ENCODE results near the gene ARPC2.

ARPC2 gene

DNA sequence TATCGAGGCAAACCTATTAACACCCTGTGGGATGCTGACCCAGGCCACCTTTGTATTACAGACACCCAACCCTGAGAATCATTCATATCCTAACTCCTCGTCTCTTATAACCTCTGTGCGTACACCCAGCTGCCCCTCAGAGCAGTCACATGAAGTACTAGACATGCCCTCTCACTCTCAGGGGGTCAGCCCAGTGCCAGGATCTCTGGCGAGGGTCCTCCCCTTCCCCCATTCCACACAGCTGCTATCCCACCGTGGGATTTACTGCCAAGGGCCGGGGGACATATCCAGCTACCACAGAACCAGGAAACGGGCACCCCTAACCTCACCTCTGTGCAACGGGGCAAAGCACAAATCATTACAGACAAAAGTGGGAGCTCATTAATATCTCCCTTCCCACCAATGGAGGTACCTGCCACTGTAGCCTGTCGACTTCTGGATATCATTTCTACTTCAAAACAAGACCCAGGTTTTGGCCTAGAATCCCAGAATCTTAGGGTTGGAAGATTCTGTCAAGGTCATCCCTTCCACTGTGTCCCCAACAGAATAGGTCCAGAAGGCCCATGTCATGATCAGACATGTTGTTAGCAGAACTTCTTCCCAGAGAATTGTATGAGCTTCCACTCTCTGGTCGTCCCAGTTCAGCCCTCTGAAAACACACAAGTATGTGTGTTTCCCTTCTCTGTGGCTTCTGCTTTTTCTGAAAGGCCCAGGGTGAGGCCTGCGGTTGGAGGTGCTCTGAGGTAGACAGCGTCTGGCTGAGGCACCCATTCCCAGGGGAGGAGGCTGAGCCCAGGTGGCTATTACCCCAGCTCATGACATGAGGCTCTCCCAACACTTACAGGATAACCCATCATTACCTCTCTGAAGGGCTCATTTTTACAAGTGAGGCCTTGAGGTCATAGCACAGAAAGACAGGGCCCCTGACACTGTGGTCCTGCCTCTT lies 73.6 kb downstream of the ARPC2 start:
- CTCF ChIA-PET, result interaction anchor here (0.6 to 4.3 kb wide), 2 partner anchors 19 to 22 kb away, joined by 6 to 30 read pairs; partner anchors contain the start of genes AAMP and PNKD

DNA sequence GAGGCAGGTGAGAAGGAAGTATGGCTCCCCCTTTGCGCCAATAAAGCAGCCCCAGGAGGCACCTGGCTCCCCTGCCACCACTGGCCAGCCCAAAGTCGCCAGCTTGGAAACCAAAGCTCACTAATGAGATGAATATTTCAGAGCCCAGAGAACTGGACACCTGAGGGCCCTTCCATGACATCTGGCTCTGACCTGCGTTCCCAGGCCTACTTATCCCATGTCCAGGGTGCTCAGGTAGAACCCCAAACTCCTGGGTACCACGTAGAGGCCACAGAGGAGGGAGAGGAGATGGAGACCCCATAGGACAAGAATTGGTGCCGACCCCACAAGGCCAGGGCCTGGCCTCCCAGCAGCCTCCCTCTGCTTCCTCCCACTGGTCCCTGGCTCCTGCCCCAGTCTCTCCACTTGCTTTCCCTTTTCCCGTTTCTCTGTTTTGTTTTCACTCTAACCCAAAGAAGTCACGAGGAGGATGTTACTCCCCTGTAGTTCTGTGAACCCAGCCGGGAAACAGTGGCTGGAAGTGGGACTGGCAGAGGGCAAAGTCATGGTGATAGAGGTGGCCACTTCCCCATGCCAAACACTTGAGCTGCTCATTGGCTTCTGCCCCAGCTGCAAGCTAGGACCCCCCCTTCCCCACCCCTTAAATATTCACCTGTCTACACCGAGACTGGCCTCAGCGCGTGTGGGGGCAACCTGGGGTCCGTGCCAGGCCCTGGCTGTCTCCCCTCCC lies 74.5 kb downstream of the ARPC2 start:
- TF ChIP-seq, protein P1, sequence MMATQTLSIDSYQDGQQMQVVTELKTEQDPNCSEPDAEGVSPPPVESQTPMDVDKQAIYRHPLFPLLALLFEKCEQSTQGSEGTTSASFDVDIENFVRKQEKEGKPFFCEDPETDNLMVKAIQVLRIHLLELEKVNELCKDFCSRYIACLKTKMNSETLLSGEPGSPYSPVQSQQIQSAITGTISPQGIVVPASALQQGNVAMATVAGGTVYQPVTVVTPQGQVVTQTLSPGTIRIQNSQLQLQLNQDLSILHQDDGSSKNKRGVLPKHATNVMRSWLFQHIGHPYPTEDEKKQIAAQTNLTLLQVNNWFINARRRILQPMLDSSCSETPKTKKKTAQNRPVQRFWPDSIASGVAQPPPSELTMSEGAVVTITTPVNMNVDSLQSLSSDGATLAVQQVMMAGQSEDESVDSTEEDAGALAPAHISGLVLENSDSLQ (IDR thresholded peaks at IDR 0.05), result no peak
- TF ChIP-seq ZNF384 (IDR thresholded peaks at IDR 0.05) (no peak), SUZ12 (IDR thresholded peaks at IDR 0.05) (no peak), L3MBTL2 (conservative IDR thresholded peaks at IDR 0.05) (no peak), NFRKB (IDR thresholded peaks at IDR 0.05) (no peak), ARNT (IDR thresholded peaks at IDR 0.05) (no peak)
- POLR2A ChIA-PET, result interaction anchor here (1.4 to 1.5 kb wide), 2 partner anchors 16 to 21 kb away, joined by 4 to 5 read pairs; partner anchors contain the start of genes AAMP and PNKD
- CTCF ChIA-PET, result interaction anchor here (0.7 to 4.3 kb wide), 2 partner anchors 20 to 689 kb away, joined by 3 to 30 read pairs; partner anchors contain the start of genes AAMP and PNKD
- no peak for DNase-seq (ENCODE audit: extremely low spot score)

More for the DNA sequence above, 73.6 kb downstream of the ARPC2 start:
- POLR2A ChIA-PET, result interaction anchor here (1.0 to 1.5 kb wide), 3 partner anchors 15 to 20 kb away, joined by 3 to 5 read pairs (median 4); partner anchors contain the start of genes AAMP and PNKD
- DNase-seq (ENCODE audit: extremely low spot score), result no peak
- no peak for TF ChIP-seq FOXM1 (IDR thresholded peaks at IDR 0.05; ENCODE audit: borderline replicate concordance)
- TF ChIP-seq BHLHE40 (IDR thresholded peaks at IDR 0.05; ENCODE audit: borderline replicate concordance), result no peak
- TF ChIP-seq CTBP1 (IDR thresholded peaks at IDR 0.05; ENCODE audit: borderline replicate concordance), result no peak
- TF ChIP-seq SP1 (IDR thresholded peaks at IDR 0.05), result no peak
- TF ChIP-seq FOXK2 (IDR thresholded peaks at IDR 0.05), result no peak
- no peak for TF ChIP-seq ZNF384 (IDR thresholded peaks at IDR 0.05)
- no peak for TF ChIP-seq FOXA1 (IDR thresholded peaks at IDR 0.05)
- TF ChIP-seq, protein P1 (IDR thresholded peaks at IDR 0.05), result no peak
- TF ChIP-seq SUZ12 (IDR thresholded peaks at IDR 0.05), result no peak
- no peak for TF ChIP-seq L3MBTL2 (conservative IDR thresholded peaks at IDR 0.05)
- no peak for TF ChIP-seq TARDBP (IDR thresholded peaks at IDR 0.05)
- TF ChIP-seq HDGF (IDR thresholded peaks at IDR 0.05; ENCODE audit: borderline replicate concordance), result no peak
- TF ChIP-seq ARNT (IDR thresholded peaks at IDR 0.05), result no peak
- TF ChIP-seq ELF4 (IDR thresholded peaks at IDR 0.05), result no peak
- TF ChIP-seq LEF1 (IDR thresholded peaks at IDR 0.05; ENCODE audit: borderline replicate concordance), result no peak

DNA sequence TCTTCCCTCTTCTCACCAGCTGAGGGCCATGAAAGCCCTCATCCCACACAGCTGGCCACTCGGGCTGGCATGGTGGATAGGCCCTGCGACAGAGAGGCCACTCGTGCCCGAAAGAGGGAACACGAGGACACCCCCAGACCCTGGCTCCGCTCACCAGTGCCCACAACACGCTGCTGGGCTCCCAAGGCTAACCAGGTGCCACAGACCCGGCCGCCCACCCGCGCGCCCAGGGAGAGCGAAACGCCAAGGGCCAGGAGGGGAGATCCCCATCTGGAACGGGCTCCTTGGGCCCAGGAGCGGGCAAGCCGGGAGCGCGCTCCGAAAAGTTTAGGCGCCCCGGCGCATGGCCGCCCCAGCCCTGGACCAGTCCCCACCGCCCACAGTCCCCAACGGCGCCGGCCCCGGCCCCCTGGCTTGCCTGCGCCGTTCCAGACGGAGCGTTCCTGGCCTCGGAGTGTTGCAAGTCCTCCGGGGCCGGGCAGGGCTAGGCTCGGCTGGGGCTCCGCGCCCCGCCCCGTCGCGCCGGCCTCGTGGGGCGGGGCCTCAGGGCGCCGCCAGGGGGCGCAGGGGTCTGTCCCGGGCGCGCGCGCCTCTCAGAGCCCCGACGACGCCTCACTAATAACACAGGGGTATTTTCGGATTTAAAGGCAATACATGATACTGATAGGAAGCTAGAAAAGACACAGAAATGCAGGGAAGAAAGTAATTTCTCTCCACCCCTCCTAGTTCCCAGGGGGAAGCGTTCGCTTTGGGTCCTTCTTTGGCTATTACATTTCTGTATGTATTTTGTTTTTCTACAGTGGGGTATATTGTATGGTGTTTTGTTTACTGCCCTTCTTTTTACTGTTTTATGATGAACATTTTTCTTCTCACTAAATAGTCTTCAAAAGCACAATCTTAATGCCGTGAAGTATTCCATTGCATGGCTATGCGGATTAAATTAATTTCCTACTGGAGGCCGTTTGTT lies 75.3 kb downstream of the ARPC2 start, which contains the start of gene TMBIM1:
TSS of gene TMBIM1 (minus strand) at position 456 of the 967 bp plus-strand sequence. CDS start 10,362 bp downstream, outside the sequence.
- POLR2A ChIA-PET, result interaction anchor here (1.5 kb wide), 1 partner anchor 17 kb away, joined by 5 read pairs; no protein-coding TSS in a partner anchor
- DNase-seq (ENCODE audit: extremely low spot score), result peak; percentile 91
- TF ChIP-seq SP1 (IDR thresholded peaks at IDR 0.05), result no peak
- no peak for TF ChIP-seq NFRKB (IDR thresholded peaks at IDR 0.05)
- no peak for TF ChIP-seq FOXK2 (IDR thresholded peaks at IDR 0.05)
- no peak for TF ChIP-seq FOXA1 (IDR thresholded peaks at IDR 0.05)
- no peak for TF ChIP-seq FOXM1 (IDR thresholded peaks at IDR 0.05; ENCODE audit: borderline replicate concordance)
- TF ChIP-seq, protein P1 (IDR thresholded peaks at IDR 0.05), result no peak
- TF ChIP-seq BHLHE40 (IDR thresholded peaks at IDR 0.05; ENCODE audit: borderline replicate concordance), result no peak
- TF ChIP-seq ARNT (IDR thresholded peaks at IDR 0.05), result no peak
- no peak for TF ChIP-seq HDGF (IDR thresholded peaks at IDR 0.05; ENCODE audit: borderline replicate concordance)
- TF ChIP-seq CTBP1 (IDR thresholded peaks at IDR 0.05; ENCODE audit: borderline replicate concordance), result no peak
- no peak for TF ChIP-seq SUZ12 (IDR thresholded peaks at IDR 0.05)
- TF ChIP-seq ZNF384 (IDR thresholded peaks at IDR 0.05), result no peak
- TF ChIP-seq ELF4 (IDR thresholded peaks at IDR 0.05), result no peak
- no peak for TF ChIP-seq LEF1 (IDR thresholded peaks at IDR 0.05; ENCODE audit: borderline replicate concordance)
- no peak for TF ChIP-seq TARDBP (IDR thresholded peaks at IDR 0.05)
- CTCF ChIA-PET, result interaction anchor here (0.6 to 4.3 kb wide), 7 partner anchors 15 to 688 kb away, joined by 3 to 30 read pairs (median 3); partner anchors contain the start of genes AAMP and PNKD

DNA sequence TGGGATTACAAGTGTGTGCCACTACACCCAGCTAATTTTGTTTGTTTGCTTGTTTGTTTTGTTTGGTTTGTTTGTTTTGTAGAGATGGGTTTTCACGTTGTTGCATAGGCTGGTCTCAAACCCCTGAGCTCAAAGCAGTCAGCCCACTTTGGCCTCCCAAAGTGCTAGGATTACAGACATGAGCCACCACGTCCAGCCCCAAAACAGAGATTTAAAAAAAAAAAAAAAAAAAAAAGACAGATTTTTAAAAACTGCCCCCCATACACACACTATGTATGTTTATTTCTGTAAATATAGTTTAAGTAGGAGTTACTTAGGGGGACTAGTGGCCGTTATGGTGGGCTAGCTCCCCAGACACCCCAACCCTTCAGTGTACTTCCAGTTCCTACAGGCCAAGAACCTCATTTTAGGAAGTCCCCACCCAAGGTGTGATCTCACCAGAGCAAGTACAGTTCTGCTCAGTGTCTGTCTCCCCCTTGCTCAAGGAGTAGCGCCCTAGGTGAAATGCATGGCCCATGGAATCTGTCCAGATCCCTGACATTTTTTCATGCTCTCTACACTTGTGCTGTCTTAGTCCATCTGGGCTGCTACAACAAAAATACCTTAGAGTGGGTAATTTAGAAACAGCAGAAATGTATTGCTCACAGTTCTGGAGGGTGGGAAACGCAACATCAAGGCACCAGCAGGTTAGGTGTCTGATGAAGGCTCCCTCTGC lies 76.9 kb downstream of the ARPC2 start:
- TF ChIP-seq SP1 (IDR thresholded peaks at IDR 0.05) (no peak), CTBP1 (IDR thresholded peaks at IDR 0.05; ENCODE audit: borderline replicate concordance) (no peak), ZNF384 (IDR thresholded peaks at IDR 0.05) (no peak), BHLHE40 (IDR thresholded peaks at IDR 0.05; ENCODE audit: borderline replicate concordance) (no peak), FOXK2 (IDR thresholded peaks at IDR 0.05) (no peak), ARNT (IDR thresholded peaks at IDR 0.05) (no peak), FOXA1 (IDR thresholded peaks at IDR 0.05) (no peak), L3MBTL2 (conservative IDR thresholded peaks at IDR 0.05) (no peak), SUZ12 (IDR thresholded peaks at IDR 0.05) (no peak), ELF4 (IDR thresholded peaks at IDR 0.05) (no peak), TARDBP (IDR thresholded peaks at IDR 0.05) (no peak), FOXM1 (IDR thresholded peaks at IDR 0.05; ENCODE audit: borderline replicate concordance) (no peak), HDGF (IDR thresholded peaks at IDR 0.05; ENCODE audit: borderline replicate concordance) (no peak), NFRKB (IDR thresholded peaks at IDR 0.05) (no peak), LEF1 (IDR thresholded peaks at IDR 0.05; ENCODE audit: borderline replicate concordance) (no peak)
- TF ChIP-seq, protein P1 (IDR thresholded peaks at IDR 0.05), result no peak
- CTCF ChIA-PET, result interaction anchor here (0.7 to 4.3 kb wide), 4 partner anchors 14 to 122 kb away, joined by 4 to 30 read pairs (median 6); partner anchors contain the start of genes AAMP and PNKD
- POLR2A ChIA-PET, result interaction anchor here (1.0 kb wide), 1 partner anchor 108 kb away, joined by 3 read pairs; no protein-coding TSS in a partner anchor
- DNase-seq (ENCODE audit: extremely low spot score), result no peak

Data from HEK293T (cell line).